H1 (cell line): ENCODE data around the gene SLC22A2. TPM values are rescaled to one million over a fixed set of nuclear protein-coding genes. Genes with fewer than 3 reads are reported as not detected.

ENCODE experiments used
- CTCF ChIA-PET: fragments of 300-600 bp; sonication (Branson Sonifier 250); formaldehyde crosslinking; loops from one replicate; lab custom pipeline; 2021; ENCODE audit not compliant: partially characterized antibody; lab: Charles Lee
- POLR2A ChIA-PET: fragments of 300-600 bp; sonication (Branson Sonifier 250); formaldehyde crosslinking; loops from one replicate; lab custom pipeline; 2021; ENCODE audit warnings: inconsistent platforms; ENCODE audit not compliant: partially characterized antibody; lab: Charles Lee
- DNase-seq, 2 experiments: peaks; one replicate each; pipeline versions ENCODE4 v3.0.0 to v3.0.0-alpha.2; 2010 to 2022; ENCODE audit warnings: low spot score in 2 of 2, low read depth in 1 of 2, mixed read lengths in 1 of 2
- FAIRE-seq: peaks from 2 replicates; lab custom pipeline; 2011; peaks lifted over from hg19 to GRCh38; lab: Jason Lieb, UNC
- H2AFZ ChIP-seq: 2 replicates; pipeline ENCODE4 v1.8.1; 2012; ENCODE audit warnings: low read length, inconsistent platforms
- H2AK5ac ChIP-seq: 2 replicates; pipeline ENCODE4 v1.6.1; 2013; ENCODE audit warnings: low read depth, low read length
- H2BK120ac ChIP-seq: replicated peaks from 2 replicates; pipeline ENCODE3; 2013; ENCODE audit warnings: low read depth, low read length, inconsistent platforms
- H2BK12ac ChIP-seq: 2 replicates; pipeline ENCODE4 v1.6.1; 2013; ENCODE audit warnings: low read depth, low read length
- H2BK15ac ChIP-seq: 2 replicates; pipeline ENCODE4 v1.6.1; 2013; ENCODE audit warnings: low read length
- H2BK20ac ChIP-seq: 2 replicates; pipeline ENCODE4 v1.6.1; 2013; ENCODE audit warnings: low read length
- H2BK5ac ChIP-seq: 2 replicates; pipeline ENCODE4 v1.6.1; 2013; ENCODE audit warnings: low read depth, low read length
- H3K14ac ChIP-seq: 2 replicates; pipeline ENCODE4 v1.6.1; 2013; ENCODE audit warnings: inconsistent platforms; ENCODE audit not compliant: insufficient read length
- H3K18ac ChIP-seq: 2 replicates; pipeline ENCODE4 v1.6.1; 2013; ENCODE audit warnings: low read length; ENCODE audit errors: extremely low read depth
- H3K23ac ChIP-seq: 2 replicates; pipeline ENCODE4 v1.6.1; 2013; ENCODE audit warnings: inconsistent platforms; ENCODE audit not compliant: insufficient read length
- H3K23me2 ChIP-seq: 2 replicates; pipeline ENCODE4 v1.6.1; 2013; ENCODE audit warnings: low read depth, low read length
- H3K27ac ChIP-seq: 2 replicates; pipeline ENCODE4 v1.6.1; 2011; ENCODE audit warnings: low read depth, low read length, inconsistent platforms
- H3K27me3 ChIP-seq, 4 experiments: replicated peaks in 1 of 4; 1 replicate in 1 of 4; 2 replicates in 3 of 4; pipeline versions ENCODE4 v1.6.1 to v1.8.1; 2011 to 2013; ENCODE audit warnings: low read length in 3 of 4, mild to moderate bottlenecking in 3 of 4, inconsistent platforms in 2 of 4, mixed read lengths in 2 of 4, moderate library complexity in 1 of 4; ENCODE audit not compliant: control insufficient read depth in 3 of 4, insufficient read depth in 3 of 4; ENCODE audit errors: extremely low read depth in 1 of 4
- H3K36me3 ChIP-seq, 4 experiments: 2 replicates each; pipeline versions ENCODE4 v1.6.1 to v1.8.1; 2011 to 2013; ENCODE audit warnings: mild to moderate bottlenecking in 4 of 4, low read length in 3 of 4, moderate library complexity in 2 of 4, control low read depth in 1 of 4, inconsistent platforms in 1 of 4; ENCODE audit not compliant: insufficient read depth in 4 of 4, control insufficient read depth in 2 of 4
- H3K4ac ChIP-seq: replicated peaks from 2 replicates; pipeline ENCODE3; 2013; ENCODE audit warnings: low read length, low read depth, mixed read lengths, inconsistent platforms; ENCODE audit not compliant: insufficient read length
- H3K4me1 ChIP-seq, 4 experiments: replicated peaks in 1 of 4; 1 replicate in 1 of 4; 2 replicates in 3 of 4; pipeline versions ENCODE4 v1.6.1 to v1.8.1; 2011 to 2013; ENCODE audit warnings: low read length in 3 of 4, inconsistent platforms in 2 of 4, mixed read lengths in 1 of 4; ENCODE audit not compliant: insufficient read depth in 4 of 4, control insufficient read depth in 3 of 4
- H3K4me2 ChIP-seq, 2 experiments: 2 replicates each; pipeline versions ENCODE4 v1.6.1 to v1.8.1; 2011 to 2013; ENCODE audit warnings: low read depth in 2 of 2, low read length in 2 of 2, control low read depth in 1 of 2, inconsistent platforms in 1 of 2, mild to moderate bottlenecking in 1 of 2; ENCODE audit not compliant: insufficient read depth in 1 of 2
- H3K4me3 ChIP-seq, 4 experiments: fragments of 200-600, 300-600 bp in 1 of 4; sonication (generic), shearing (Covaris generic), sonication (Bioruptor Twin) in 1 of 4; 2 replicates each; pipeline versions ENCODE4 v1.5.1 to v1.8.1; 2011 to 2016; ENCODE audit warnings: low read length in 4 of 4, low read depth in 3 of 4, control low read depth in 2 of 4, inconsistent platforms in 2 of 4, mild to moderate bottlenecking in 2 of 4, mixed read lengths in 1 of 4, moderate library complexity in 1 of 4; ENCODE audit not compliant: insufficient read depth in 2 of 4; ENCODE audit errors: extremely low read depth in 1 of 4
- H3K56ac ChIP-seq: replicated peaks from 2 replicates; pipeline ENCODE3; 2013; ENCODE audit warnings: low read depth, mild to moderate bottlenecking, mixed read lengths, low read length, inconsistent platforms; ENCODE audit not compliant: insufficient read length
- H3K79me1 ChIP-seq: 2 replicates; pipeline ENCODE4 v1.6.1; 2013; ENCODE audit warnings: low read depth, low read length, control low read depth
- H3K79me2 ChIP-seq, 2 experiments: 2 replicates each; pipeline versions ENCODE4 v1.6.1 to v1.8.1; 2012 to 2013; ENCODE audit warnings: low read length in 2 of 2, mild to moderate bottlenecking in 2 of 2, inconsistent platforms in 1 of 2; ENCODE audit not compliant: insufficient read depth in 2 of 2, control insufficient read depth in 1 of 2
- H3K9ac ChIP-seq, 4 experiments: replicated peaks in 1 of 4; 1 replicate in 1 of 4; 2 replicates in 3 of 4; pipeline versions ENCODE4 v1.6.1 to v1.8.1; 2011 to 2013; ENCODE audit warnings: low read depth in 3 of 4, low read length in 3 of 4, control low read depth in 2 of 4, mild to moderate bottlenecking in 2 of 4, moderate library complexity in 2 of 4, inconsistent platforms in 1 of 4; ENCODE audit errors: extremely low read depth in 1 of 4
- H3K9me3 ChIP-seq, 2 experiments: 2 replicates each; pipeline versions ENCODE4 v1.6.1 to v1.8.1; 2012 to 2013; ENCODE audit warnings: mild to moderate bottlenecking in 2 of 2, moderate library complexity in 2 of 2, control low read depth in 1 of 2, inconsistent platforms in 1 of 2, low read depth in 1 of 2, low read length in 1 of 2, mixed read lengths in 1 of 2; ENCODE audit not compliant: insufficient read depth in 2 of 2
- H4K20me1 ChIP-seq, 2 experiments: replicated peaks in 1 of 2; 2 replicates each; pipeline versions ENCODE3 to v1.8.1; 2011 to 2013; ENCODE audit warnings: inconsistent platforms in 2 of 2, low read length in 2 of 2, mild to moderate bottlenecking in 1 of 2; ENCODE audit not compliant: insufficient read depth in 2 of 2, control insufficient read depth in 1 of 2
- H4K5ac ChIP-seq: 2 replicates; pipeline ENCODE4 v1.6.1; 2013; ENCODE audit warnings: low read length, low read depth, mixed read lengths, inconsistent platforms; ENCODE audit not compliant: insufficient read length
- H4K8ac ChIP-seq: 2 replicates; pipeline ENCODE4 v1.8.0; 2013; ENCODE audit warnings: mild to moderate bottlenecking, moderate library complexity, low read length, inconsistent platforms; ENCODE audit not compliant: insufficient read depth; ENCODE audit errors: extremely low read depth
- H4K91ac ChIP-seq: replicated peaks from 2 replicates; pipeline ENCODE3; 2013; ENCODE audit warnings: low read length, mixed read lengths, inconsistent platforms; ENCODE audit not compliant: insufficient read length
- CBX5 ChIP-seq: fragments of 300-800, 300-1000 bp; sonication (generic); IDR thresholded peaks from 2 replicates; pipeline ENCODE4 v1.7.1; 2016; ENCODE audit warnings: antibody characterized with exemption, low read length, low read depth
- CTCF ChIP-seq, 3 experiments: IDR thresholded peaks; 1 replicate in 2 of 3; 2 replicates in 1 of 3; pipeline versions ENCODE4 v1.5.1 to v1.6.1; 2011; ENCODE audit warnings: low read length in 3 of 3, mild to moderate bottlenecking in 3 of 3, inconsistent platforms in 2 of 3, low read depth in 1 of 3, moderate library complexity in 1 of 3; ENCODE audit not compliant: insufficient read depth in 1 of 3; ENCODE audit errors: control extremely low read depth in 1 of 3
- JUND ChIP-seq: IDR thresholded peaks from 2 replicates; pipeline ENCODE4 v1.6.1; 2011; ENCODE audit warnings: mild to moderate bottlenecking, improper control_type of control experiment, low read length
- KDM4A ChIP-seq: IDR thresholded peaks from one replicate; pipeline ENCODE4 v1.7.1; 2012; ENCODE audit warnings: low read depth, mild to moderate bottlenecking, moderate library complexity, low read length, inconsistent platforms; ENCODE audit not compliant: severe bottlenecking
- NANOG ChIP-seq: IDR thresholded peaks from 2 replicates; pipeline ENCODE4 v1.6.1; 2011; ENCODE audit warnings: low read length, low read depth, mild to moderate bottlenecking, inconsistent platforms; ENCODE audit not compliant: insufficient read depth, poor library complexity, severe bottlenecking
- POU5F1 ChIP-seq: IDR thresholded peaks from 2 replicates; pipeline ENCODE4 v1.6.1; 2011; ENCODE audit warnings: low read depth, mild to moderate bottlenecking, low read length, moderate library complexity
- RFX5 ChIP-seq: IDR thresholded peaks from 2 replicates; pipeline ENCODE4 v1.6.1; 2011; ENCODE audit warnings: low read depth, low read length, improper control_type of control experiment, borderline replicate concordance
- SIX5 ChIP-seq: IDR thresholded peaks from 2 replicates; pipeline ENCODE4 v1.6.1; 2011; ENCODE audit warnings: mild to moderate bottlenecking, low read depth, low read length
- SP1 ChIP-seq: IDR thresholded peaks from 2 replicates; pipeline ENCODE4 v1.6.1; 2011; ENCODE audit warnings: low read depth, low read length
- SP2 ChIP-seq: IDR thresholded peaks from 2 replicates; pipeline ENCODE4 v1.6.1; 2012; ENCODE audit warnings: mild to moderate bottlenecking, low read length, inconsistent platforms
- TEAD4 ChIP-seq: IDR thresholded peaks from 2 replicates; pipeline ENCODE4 v1.6.1; 2012; ENCODE audit warnings: low read depth, low read length, inconsistent platforms, mixed read lengths
- WGBS, 2 experiments: shearing (Covaris generic) in 1 of 2; methylation state at CpG; one replicate each; pipeline versions ENCODE4 v1.1.6 to v1.1.7; 2013 to 2015; ENCODE audit warnings: low lambda C conversion rate in 2 of 2, mixed read lengths in 2 of 2, inconsistent platforms in 1 of 2, low coverage in 1 of 2, missing lambda C conversion rate in 1 of 2; ENCODE audit not compliant: insufficient replicate concordance in 2 of 2, insufficient coverage in 1 of 2, insufficient read length in 1 of 2; ENCODE audit errors: extremely low coverage in 1 of 2, missing lambda C conversion rate in 1 of 2; 5-methylcytosine and 5-hydroxymethylcytosine counted together
- polyA plus RNA-seq, 7 experiments: library from polyadenylated mRNA; depleted of rRNA in 3 of 7; stranded (reverse) in 5 of 7; unstranded in 2 of 7; fragments of >200 nt in 5 of 7; fragments of 200-250 nt in 2 of 7; gene quantifications; 1 replicate in 5 of 7; 2 replicates in 1 of 7; 4 replicates in 1 of 7; pipeline versions ENCODE4 v1.2.1 to v1.2.3, GENCODE V29; 2011 to 2013; ENCODE audit warnings: missing spikeins in 2 of 7, mixed read lengths in 2 of 7
- total RNA-seq: library from RNA; stranded (reverse); fragmentation: NEBNext Ultra II Directional; extraction: Animal tissue kit (Norgen Biotek cat#: 25700); gene quantifications from 2 replicates; pipeline ENCODE4 v1.2.1, GENCODE V29; 2021

SLC22A2 gene
- total and polyA plus RNA-seq, 2 of the 8 experiments (the other 6 are each of a cell fraction or from before 2014, with no cell fraction given): 0.23 to 1.4 TPM

- H3K79me1 ChIP-seq: no peaks in the 10 kb centered on the region
- H2BK15ac ChIP-seq: no peak overlapping the region
- no peaks in the 10 kb centered on the region for H3K27me3 ChIP-seq
- H4K8ac ChIP-seq: no peak overlapping the region
- WGBS, 2 experiments: 85% methylated on average over 7 of the region's 7 CpGs; no CpG with 5 or more reads in 1 of the 2 experiments
- H3K56ac ChIP-seq: no peak overlapping the region
- no peak overlapping the region for H3K4me2 ChIP-seq
- no peak overlapping the region for H3K14ac ChIP-seq
- H4K91ac ChIP-seq: no peak overlapping the region
- H3K23me2 ChIP-seq: no peaks in the 10 kb centered on the region
- H3K79me2 ChIP-seq: no peaks in the 10 kb centered on the region
- H3K4ac ChIP-seq: no peak overlapping the region
- no peak overlapping the region for H2BK120ac ChIP-seq
- no peak overlapping the region for H3K18ac ChIP-seq
- H2AK5ac ChIP-seq: no peak overlapping the region
- H2BK5ac ChIP-seq: no peak overlapping the region
- no peak overlapping the region for H2BK20ac ChIP-seq
- H3K4me3 ChIP-seq: no peak overlapping the region
- no peak overlapping the region for H2AFZ ChIP-seq
- no peak overlapping the region for H3K23ac ChIP-seq
- peaks cover 0 to 10% of the 10 kb centered on the region in 2 experiments; a peak in 3 of 4 replicates for H3K9me3 ChIP-seq
- ChIA-PET CTCF (interaction anchor here (0.7 to 1.1 kb wide), 2 partner anchors 9 to 39 kb away, joined by 3 to 4 read pairs; no protein-coding TSS in a partner anchor), POLR2A (no interaction called here)
- no peak for DNase-seq
- no peak overlapping the region for H4K5ac ChIP-seq
- FAIRE-seq: no peak
- H3K4me1 ChIP-seq: no peaks in the 10 kb centered on the region
- no peaks in the 10 kb centered on the region for H3K36me3 ChIP-seq
- no peak overlapping the region for H3K9ac ChIP-seq
- H2BK12ac ChIP-seq: no peak overlapping the region
- no peaks in the 10 kb centered on the region for H4K20me1 ChIP-seq
- H3K27ac ChIP-seq: no peak overlapping the region
- no peak for TF ChIP-seq SP1
- no peak for TF ChIP-seq CTCF (IDR thresholded peaks at IDR 0.05; ENCODE audit: control extremely low read depth in 1 of 3, insufficient read depth in 1 of 3, low read depth in 1 of 3, low read length in 3 of 3)
- no peak for TF ChIP-seq NANOG
- TF ChIP-seq POU5F1: no peak
- TF ChIP-seq JUND: no peak
- TF ChIP-seq KDM4A: no peak
- no peak for TF ChIP-seq SP2
- TF ChIP-seq RFX5: no peak
- TF ChIP-seq CBX5: no peak
- no peak for TF ChIP-seq TEAD4
- TF ChIP-seq SIX5: no peak
These were observed 47.5 kb upstream of the SLC22A2 start for GRCh38 chr6:160305926-160306713.
